ENCODE results near the gene HACL1.

Gene HACL1

DNA sequence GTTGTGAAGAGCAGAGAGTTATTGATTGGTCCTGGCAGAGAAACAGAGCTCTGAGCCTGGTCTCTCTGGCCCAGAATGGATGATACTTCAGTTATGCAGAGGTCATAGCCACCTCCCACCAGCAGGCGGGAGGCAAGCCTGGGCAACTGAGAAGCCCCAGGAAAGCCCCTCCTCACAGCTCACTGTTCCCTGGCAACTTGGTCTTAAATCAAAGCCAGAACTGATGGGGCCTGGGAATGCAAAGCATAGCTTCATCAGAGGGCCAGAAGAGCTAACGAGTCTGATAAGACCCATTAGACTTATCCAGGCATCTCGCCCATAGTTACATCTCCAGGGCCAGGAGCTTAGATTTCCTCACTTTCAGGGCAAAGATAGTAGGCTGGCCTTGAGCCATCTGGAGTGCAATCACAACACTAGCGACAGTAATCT lies 74.3 kb downstream of the HACL1 start:
- no CpG with 5 or more reads among the region's 4 CpGs for WGBS (ENCODE audit: extremely low coverage, insufficient coverage, insufficient read length)
- no peaks in the 10 kb centered on the region for H3K36me3 ChIP-seq (ENCODE audit: control insufficient read depth in 1 of 2, insufficient read depth in 2 of 2, low read length in 2 of 2)
- H2AK5ac ChIP-seq (ENCODE audit: low read length), result no peak overlapping the region

DNA sequence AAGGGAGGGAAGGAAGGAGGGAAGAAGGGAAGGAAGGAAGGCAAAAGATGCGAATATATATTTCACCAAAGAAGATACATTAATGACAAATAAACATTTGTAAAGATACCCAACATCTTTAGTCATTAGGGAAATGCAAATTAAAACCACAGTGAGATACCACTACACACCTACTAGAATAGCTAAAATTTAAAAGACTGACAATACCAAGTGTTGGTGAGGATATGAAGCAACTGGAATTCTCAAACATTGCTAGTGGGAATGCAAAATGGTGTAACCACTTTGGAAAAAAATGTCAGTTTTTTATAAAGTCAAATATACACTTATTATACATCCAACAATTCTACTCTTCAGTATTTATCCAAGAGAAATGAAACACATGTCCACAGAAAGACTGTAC lies 75.6 kb downstream of the HACL1 start:
- Histone ChIP-seq H3K79me1 (ENCODE audit: low read length) (no peaks in the 10 kb centered on the region), H3K27ac (ENCODE audit: low read depth, low read length) (no peak overlapping the region), H2BK120ac (ENCODE audit: insufficient read depth, low read length, poor library complexity) (no peak overlapping the region), H4K12ac (ENCODE audit: low read depth, low read length) (no peak overlapping the region), H3K23ac (ENCODE audit: low read length) (no peak overlapping the region), H3K4me3 (ENCODE audit: low read depth, low read length) (no peak overlapping the region), H3K79me2 (ENCODE audit: control insufficient read depth, insufficient read depth, low read length, poor library complexity) (no peaks in the 10 kb centered on the region), H3K9me3 (ENCODE audit: insufficient read depth, low read depth, low read length) (no peaks in the 10 kb centered on the region), H3K4ac (ENCODE audit: low read depth, low read length) (no peak overlapping the region), H2AFZ (ENCODE audit: insufficient read depth, low read length, poor library complexity) (no peak overlapping the region), H3K14ac (ENCODE audit: low read length) (no peak overlapping the region), H4K91ac (ENCODE audit: low read depth, low read length) (no peak overlapping the region), H2BK5ac (ENCODE audit: low read depth, low read length, poor library complexity) (no peak overlapping the region), H3K18ac (ENCODE audit: low read length) (no peak overlapping the region), H3K27me3 (ENCODE audit: insufficient read depth, low read length) (peaks cover 2% of the 10 kb centered on the region), H2BK12ac (ENCODE audit: low read length) (no peak overlapping the region), H2AK5ac (ENCODE audit: low read length) (no peak overlapping the region), H3K4me2 (ENCODE audit: low read length) (no peak overlapping the region), H3K9ac (ENCODE audit: low read length) (no peak overlapping the region), H3K4me1 (ENCODE audit: control insufficient read depth in 1 of 2, insufficient read depth in 2 of 2, low read length in 2 of 2) (no peaks in the 10 kb centered on the region), H3K36me3 (ENCODE audit: control insufficient read depth in 1 of 2, insufficient read depth in 2 of 2, low read length in 2 of 2) (no peaks in the 10 kb centered on the region), H4K8ac (ENCODE audit: low read depth, low read length) (no peak overlapping the region)
- DNase-seq, result no peak
- no CpG with 5 or more reads among the region's 1 CpG for WGBS (ENCODE audit: extremely low coverage, insufficient coverage, insufficient read length)

More for the DNA sequence above, 74.3 kb downstream of the HACL1 start:
- Histone ChIP-seq H3K9me3 (ENCODE audit: insufficient read depth, low read depth, low read length) (no peaks in the 10 kb centered on the region), H2AFZ (ENCODE audit: insufficient read depth, low read length, poor library complexity) (no peak overlapping the region), H4K91ac (ENCODE audit: low read depth, low read length) (no peak overlapping the region), H4K12ac (ENCODE audit: low read depth, low read length) (no peak overlapping the region), H3K14ac (ENCODE audit: low read length) (no peak overlapping the region), H3K79me1 (ENCODE audit: low read length) (no peaks in the 10 kb centered on the region), H2BK120ac (ENCODE audit: insufficient read depth, low read length, poor library complexity) (no peak overlapping the region), H3K4me2 (ENCODE audit: low read length) (no peak overlapping the region), H2BK5ac (ENCODE audit: low read depth, low read length, poor library complexity) (no peak overlapping the region), H3K23ac (ENCODE audit: low read length) (no peak overlapping the region), H3K27me3 (ENCODE audit: insufficient read depth, low read length) (peaks cover 2% of the 10 kb centered on the region), H3K4me3 (ENCODE audit: low read depth, low read length) (no peak overlapping the region), H2BK12ac (ENCODE audit: low read length) (no peak overlapping the region), H4K8ac (ENCODE audit: low read depth, low read length) (no peak overlapping the region), H3K4ac (ENCODE audit: low read depth, low read length) (no peak overlapping the region), H3K18ac (ENCODE audit: low read length) (no peak overlapping the region), H3K79me2 (ENCODE audit: control insufficient read depth, insufficient read depth, low read length, poor library complexity) (no peaks in the 10 kb centered on the region), H3K9ac (ENCODE audit: low read length) (no peak overlapping the region), H3K4me1 (ENCODE audit: control insufficient read depth in 1 of 2, insufficient read depth in 2 of 2, low read length in 2 of 2) (peaks cover 0 to 2% of the 10 kb centered on the region in 2 experiments), H3K27ac (ENCODE audit: low read depth, low read length) (no peak overlapping the region)
- no peak for DNase-seq

DNA sequence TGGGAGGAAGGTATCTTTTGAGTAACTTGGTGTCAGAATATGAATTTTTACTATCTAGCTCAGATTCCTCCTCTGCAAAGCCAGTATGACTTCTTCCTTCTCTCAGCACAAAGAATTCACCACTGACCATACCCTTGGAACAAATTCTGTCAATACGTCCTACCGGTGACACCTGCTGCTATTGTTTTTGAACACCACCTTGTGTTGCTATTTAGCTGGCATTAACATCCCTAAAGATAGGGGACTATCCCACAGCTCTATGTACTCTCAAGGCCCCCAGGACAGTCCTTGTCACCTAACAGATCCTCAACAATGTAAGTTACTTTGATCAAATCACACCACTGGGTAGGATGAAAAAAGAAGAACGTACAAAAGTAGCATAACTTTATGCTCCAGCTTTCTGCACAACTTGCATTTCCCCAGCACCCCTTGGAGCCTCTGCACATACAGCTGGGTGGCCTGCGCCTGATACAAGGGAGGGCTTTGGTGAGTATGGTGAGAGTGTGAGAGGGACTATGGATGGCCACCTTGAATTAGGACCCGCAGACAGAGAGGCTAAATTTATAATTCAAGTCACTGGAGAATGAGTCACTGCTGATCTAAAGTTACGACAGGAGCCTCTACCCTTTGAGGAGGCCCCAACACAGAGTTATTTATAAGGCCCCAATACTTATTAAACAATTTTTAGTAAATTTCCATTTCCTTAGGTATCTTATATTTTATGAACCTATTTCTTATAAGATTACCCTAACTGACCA lies 77.5 kb downstream of the HACL1 start:
- H2BK120ac ChIP-seq (ENCODE audit: insufficient read depth, low read length, poor library complexity), result no peak overlapping the region

DNA sequence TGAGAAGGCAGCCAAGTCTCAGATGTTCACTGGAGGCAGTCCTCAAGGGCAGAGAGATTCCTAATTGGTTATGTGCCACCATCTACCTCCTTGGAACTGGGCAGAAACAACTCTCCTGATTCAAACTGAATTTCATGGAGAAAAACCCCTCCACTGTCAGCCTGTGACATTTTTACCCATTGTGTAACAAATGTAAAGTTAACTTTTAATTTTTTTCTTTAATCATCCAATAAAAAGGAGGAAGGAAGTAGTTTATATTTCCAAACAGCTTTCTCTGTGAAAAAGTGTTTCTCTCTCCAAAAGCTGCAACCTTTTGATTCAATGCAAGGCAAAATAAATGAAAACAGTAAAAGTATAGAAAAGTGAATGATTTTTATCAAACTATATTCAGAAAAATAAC lies 79.4 kb downstream of the HACL1 start:
- no peak overlapping the region for H3K4ac ChIP-seq (ENCODE audit: low read depth, low read length)
- H4K8ac ChIP-seq (ENCODE audit: low read depth, low read length), result no peak overlapping the region
- no peak overlapping the region for H3K23ac ChIP-seq (ENCODE audit: low read length)
- H2BK12ac ChIP-seq (ENCODE audit: low read length), result no peak overlapping the region
- no peak overlapping the region for H4K12ac ChIP-seq (ENCODE audit: low read depth, low read length)
- H3K14ac ChIP-seq (ENCODE audit: low read length), result no peak overlapping the region
- peaks cover 2% of the 10 kb centered on the region for H3K79me1 ChIP-seq (ENCODE audit: low read length)
- no peak overlapping the region for H2BK120ac ChIP-seq (ENCODE audit: insufficient read depth, low read length, poor library complexity)
- H2AK5ac ChIP-seq (ENCODE audit: low read length), result no peak overlapping the region
- no peaks in the 10 kb centered on the region for H3K4me1 ChIP-seq (ENCODE audit: control insufficient read depth in 1 of 2, insufficient read depth in 2 of 2, low read length in 2 of 2)
- H3K9ac ChIP-seq (ENCODE audit: low read length), result no peak overlapping the region
- no peak overlapping the region for H2AFZ ChIP-seq (ENCODE audit: insufficient read depth, low read length, poor library complexity)
- no peaks in the 10 kb centered on the region for H3K27me3 ChIP-seq (ENCODE audit: insufficient read depth, low read length)
- H3K9me3 ChIP-seq (ENCODE audit: insufficient read depth, low read depth, low read length), result no peaks in the 10 kb centered on the region
- H2BK5ac ChIP-seq (ENCODE audit: low read depth, low read length, poor library complexity), result no peak overlapping the region
- no peak overlapping the region for H3K4me2 ChIP-seq (ENCODE audit: low read length)
- H3K36me3 ChIP-seq (ENCODE audit: control insufficient read depth in 1 of 2, insufficient read depth in 2 of 2, low read length in 2 of 2), result no peaks in the 10 kb centered on the region
- no peak overlapping the region for H3K18ac ChIP-seq (ENCODE audit: low read length)
- no peak for DNase-seq
- no peak overlapping the region for H3K27ac ChIP-seq (ENCODE audit: low read depth, low read length)
- H3K4me3 ChIP-seq (ENCODE audit: low read depth, low read length), result no peak overlapping the region
- H3K79me2 ChIP-seq (ENCODE audit: control insufficient read depth, insufficient read depth, low read length, poor library complexity), result no peaks in the 10 kb centered on the region
- H4K91ac ChIP-seq (ENCODE audit: low read depth, low read length), result no peak overlapping the region

More for the DNA sequence above, 77.5 kb downstream of the HACL1 start:
- Histone ChIP-seq H3K4me3 (ENCODE audit: low read depth, low read length) (no peak overlapping the region), H4K8ac (ENCODE audit: low read depth, low read length) (no peak overlapping the region), H3K9ac (ENCODE audit: low read length) (no peak overlapping the region), H3K79me1 (ENCODE audit: low read length) (peaks cover 2% of the 10 kb centered on the region), H4K12ac (ENCODE audit: low read depth, low read length) (no peak overlapping the region), H3K27me3 (ENCODE audit: insufficient read depth, low read length) (no peaks in the 10 kb centered on the region), H3K18ac (ENCODE audit: low read length) (no peak overlapping the region), H2BK12ac (ENCODE audit: low read length) (no peak overlapping the region), H3K4me1 (ENCODE audit: control insufficient read depth in 1 of 2, insufficient read depth in 2 of 2, low read length in 2 of 2) (no peaks in the 10 kb centered on the region), H3K4ac (ENCODE audit: low read depth, low read length) (no peak overlapping the region), H3K9me3 (ENCODE audit: insufficient read depth, low read depth, low read length) (no peaks in the 10 kb centered on the region), H3K27ac (ENCODE audit: low read depth, low read length) (no peak overlapping the region), H3K4me2 (ENCODE audit: low read length) (no peak overlapping the region), H3K23ac (ENCODE audit: low read length) (no peak overlapping the region), H3K36me3 (ENCODE audit: control insufficient read depth in 1 of 2, insufficient read depth in 2 of 2, low read length in 2 of 2) (no peaks in the 10 kb centered on the region), H3K79me2 (ENCODE audit: control insufficient read depth, insufficient read depth, low read length, poor library complexity) (no peaks in the 10 kb centered on the region), H2AK5ac (ENCODE audit: low read length) (no peak overlapping the region), H2BK5ac (ENCODE audit: low read depth, low read length, poor library complexity) (no peak overlapping the region), H4K91ac (ENCODE audit: low read depth, low read length) (no peak overlapping the region), H2AFZ (ENCODE audit: insufficient read depth, low read length, poor library complexity) (no peak overlapping the region), H3K14ac (ENCODE audit: low read length) (no peak overlapping the region)
- no peak for DNase-seq
- WGBS (ENCODE audit: extremely low coverage, insufficient coverage, insufficient read length), result no CpG with 5 or more reads among the region's 6 CpGs

Data from trophoblast cell (in vitro differentiated cells and primary cell).